AG04450 (cell line): ENCODE results near the gene ST7. TPM values are rescaled to one million over a fixed set of nuclear protein-coding genes. Genes with fewer than 3 reads are reported as not detected.

Experiments
- CTCF ChIA-PET: fragments of 300-600, 350-600 bp; formaldehyde crosslinking; extraction: SDS; loops from one replicate; lab custom pipeline; 2022; ENCODE audit warnings: antibody characterized with exemption, inconsistent platforms; lab: Charles Lee
- POLR2A ChIA-PET: fragments of 350-600 bp; formaldehyde crosslinking; extraction: SDS; loops from one replicate; lab custom pipeline; 2021; ENCODE audit warnings: antibody characterized with exemption, inconsistent platforms; lab: Yijun Ruan, JAX
- DNase-seq: peaks from one replicate; pipeline ENCODE4 v3.0.0-alpha.2; 2011; ENCODE audit warnings: low read depth, low spot score
- H3K27ac ChIP-seq: one replicate; pipeline ENCODE4 v1.5.1; 2012; ENCODE audit warnings: low read depth, low read length, control low read depth
- H3K27me3 ChIP-seq: one replicate; pipeline ENCODE4 v1.6.0; 2012; ENCODE audit warnings: low read length; ENCODE audit not compliant: control insufficient read depth, insufficient read depth
- H3K4me3 ChIP-seq: 2 replicates; pipeline ENCODE4 v1.5.1; 2011; ENCODE audit warnings: mild to moderate bottlenecking, low read depth, low read length, control low read depth
- H3K9me3 ChIP-seq: 2 replicates; pipeline ENCODE4 v1.5.1; 2012; ENCODE audit warnings: low read length; ENCODE audit not compliant: control insufficient read depth, insufficient read depth
- polyA plus RNA-seq: library from polyadenylated mRNA; depleted of rRNA; stranded (reverse); fragments of >200 nt; gene quantifications from 2 replicates; pipeline ENCODE4 v1.2.3, GENCODE V29; 2011
- TF ChIP-seq, protein P1 (sequence below): IDR thresholded peaks from 2 replicates; pipeline ENCODE4 v1.5.1; 2011; ENCODE audit warnings: low read depth, low read length, control low read depth, inconsistent platforms

ST7 gene
- polyA plus RNA-seq, 1 experiment = 34.5 TPM

DNA sequence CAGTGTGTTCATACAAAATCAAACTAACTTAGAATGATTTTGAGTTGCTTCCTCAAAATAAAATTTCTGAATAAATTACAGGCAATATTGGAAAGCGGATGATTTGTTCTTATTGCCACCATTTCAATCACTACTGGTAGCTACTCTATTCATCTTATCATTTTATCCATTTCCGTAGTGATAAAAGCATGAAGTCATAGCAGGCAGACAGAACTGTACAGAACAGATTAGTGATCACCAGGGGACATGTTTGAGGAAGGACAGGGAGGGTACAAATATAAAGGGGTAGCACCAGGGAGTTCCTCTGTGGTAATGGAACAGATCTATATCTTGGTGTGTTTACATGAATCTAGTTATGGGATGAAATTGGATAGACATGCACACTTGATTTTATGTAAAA lies 231.1 kb downstream of the ST7 start:
- POLR2A ChIA-PET = no interaction called here
- Histone ChIP-seq H3K9me3 (no peaks in the 10 kb centered on the region), H3K27me3 (no peaks in the 10 kb centered on the region), H3K4me3 (no peak overlapping the region), H3K27ac (no peak overlapping the region)
- no peak for DNase-seq
- TF ChIP-seq, protein P1, sequence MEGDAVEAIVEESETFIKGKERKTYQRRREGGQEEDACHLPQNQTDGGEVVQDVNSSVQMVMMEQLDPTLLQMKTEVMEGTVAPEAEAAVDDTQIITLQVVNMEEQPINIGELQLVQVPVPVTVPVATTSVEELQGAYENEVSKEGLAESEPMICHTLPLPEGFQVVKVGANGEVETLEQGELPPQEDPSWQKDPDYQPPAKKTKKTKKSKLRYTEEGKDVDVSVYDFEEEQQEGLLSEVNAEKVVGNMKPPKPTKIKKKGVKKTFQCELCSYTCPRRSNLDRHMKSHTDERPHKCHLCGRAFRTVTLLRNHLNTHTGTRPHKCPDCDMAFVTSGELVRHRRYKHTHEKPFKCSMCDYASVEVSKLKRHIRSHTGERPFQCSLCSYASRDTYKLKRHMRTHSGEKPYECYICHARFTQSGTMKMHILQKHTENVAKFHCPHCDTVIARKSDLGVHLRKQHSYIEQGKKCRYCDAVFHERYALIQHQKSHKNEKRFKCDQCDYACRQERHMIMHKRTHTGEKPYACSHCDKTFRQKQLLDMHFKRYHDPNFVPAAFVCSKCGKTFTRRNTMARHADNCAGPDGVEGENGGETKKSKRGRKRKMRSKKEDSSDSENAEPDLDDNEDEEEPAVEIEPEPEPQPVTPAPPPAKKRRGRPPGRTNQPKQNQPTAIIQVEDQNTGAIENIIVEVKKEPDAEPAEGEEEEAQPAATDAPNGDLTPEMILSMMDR = no peak
- CTCF ChIA-PET = interaction anchor here (1.0 kb wide), 1 partner anchor 29 kb away, joined by 3 read pairs; no protein-coding TSS in a partner anchor

DNA sequence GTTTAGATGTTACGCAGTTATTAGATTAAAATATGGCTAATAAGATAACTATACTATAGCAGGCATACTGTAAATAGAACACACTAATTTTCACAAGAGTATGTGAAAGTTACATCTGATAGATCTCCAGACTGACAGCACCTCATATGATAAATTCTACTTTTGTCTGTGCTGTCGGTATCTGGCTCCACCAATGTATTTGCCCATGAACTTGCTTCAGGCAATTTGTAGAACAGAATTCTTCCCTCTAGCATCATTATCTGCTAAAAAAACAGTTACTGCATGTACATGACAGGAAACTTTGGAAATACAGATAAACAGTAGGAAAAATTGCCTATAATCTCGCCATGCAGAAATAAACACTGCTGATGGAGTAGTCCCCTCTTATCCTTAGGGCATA lies 231.8 kb downstream of the ST7 start:
- ChIA-PET CTCF (interaction anchor here (1.0 kb wide), 1 partner anchor 29 kb away, joined by 3 read pairs; no protein-coding TSS in a partner anchor), POLR2A (no interaction called here)
- TF ChIP-seq, protein P1 = no peak
- no peak overlapping the region for H3K27ac ChIP-seq
- no peak overlapping the region for H3K4me3 ChIP-seq
- no peaks in the 10 kb centered on the region for H3K9me3 ChIP-seq
- no peaks in the 10 kb centered on the region for H3K27me3 ChIP-seq
- no peak for DNase-seq

DNA sequence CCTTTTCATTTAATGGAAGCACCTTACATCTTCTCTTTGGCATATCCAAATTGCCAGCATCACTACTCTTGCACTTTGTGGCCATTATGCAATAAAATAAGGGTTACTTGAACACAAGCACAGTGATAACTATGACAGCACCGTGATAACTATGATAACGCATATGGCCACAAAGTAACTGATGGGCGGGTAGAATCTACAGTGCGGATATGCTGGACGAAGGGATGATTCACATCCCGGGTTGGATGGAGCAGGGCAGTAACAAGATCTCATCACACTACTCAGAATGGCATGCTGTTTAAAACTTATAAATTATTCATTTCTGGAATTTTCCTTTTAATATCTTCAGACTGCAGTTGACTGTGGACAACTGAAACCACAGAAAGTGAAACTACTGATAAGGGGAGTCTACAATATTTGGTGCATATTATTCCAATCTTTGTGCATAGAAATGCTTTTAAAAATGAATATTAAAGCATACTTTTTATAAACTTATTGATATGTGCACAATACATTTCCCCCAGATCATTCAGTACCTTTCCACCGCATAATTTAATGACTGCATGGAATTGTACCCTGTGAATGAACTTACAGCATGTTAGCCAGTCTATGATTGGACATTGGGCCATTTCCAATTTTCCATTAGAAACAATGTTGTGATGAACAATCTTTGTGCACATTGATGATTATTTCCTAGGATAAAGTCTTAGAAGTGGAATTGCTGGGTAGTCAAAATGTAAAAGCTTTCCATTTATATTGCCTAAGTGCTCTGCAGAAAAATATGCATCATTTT lies 233.1 kb downstream of the ST7 start:
- ChIA-PET CTCF (interaction anchor here (0.7 to 1.4 kb wide), 2 partner anchors 26 to 677 kb away, joined by 4 to 7 read pairs; no protein-coding TSS in a partner anchor), POLR2A (no interaction called here)
- Histone ChIP-seq H3K9me3 (no peaks in the 10 kb centered on the region), H3K4me3 (no peak overlapping the region), H3K27ac (no peak overlapping the region), H3K27me3 (no peaks in the 10 kb centered on the region)
- no peak for DNase-seq
- TF ChIP-seq, protein P1 = no peak

DNA sequence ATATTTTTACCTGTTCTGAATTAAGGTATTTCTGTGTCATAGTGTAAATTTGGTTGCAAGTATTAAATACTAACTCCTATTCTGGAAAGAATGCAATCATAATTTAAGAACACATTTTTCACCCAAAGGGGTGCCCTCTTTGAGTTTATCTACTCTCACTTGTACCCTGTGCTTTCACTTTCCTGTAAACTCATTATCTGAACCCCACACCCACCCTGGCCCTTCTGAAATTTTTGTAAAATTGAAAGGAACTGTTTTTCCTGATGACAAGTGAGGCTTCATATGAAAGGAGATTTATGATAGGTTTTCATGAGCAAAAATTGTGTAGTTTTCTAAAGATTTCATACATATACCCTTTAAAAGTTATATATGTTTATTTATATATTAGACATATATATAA lies 235.1 kb downstream of the ST7 start:
- Histone ChIP-seq H3K27ac (no peak overlapping the region), H3K9me3 (no peaks in the 10 kb centered on the region), H3K27me3 (no peaks in the 10 kb centered on the region), H3K4me3 (no peak overlapping the region)
- ChIA-PET CTCF (interaction anchor here (1.0 kb wide), 1 partner anchor 61 kb away, joined by 3 read pairs; no protein-coding TSS in a partner anchor), POLR2A (no interaction called here)
- TF ChIP-seq, protein P1 = no peak
- DNase-seq = no peak

DNA sequence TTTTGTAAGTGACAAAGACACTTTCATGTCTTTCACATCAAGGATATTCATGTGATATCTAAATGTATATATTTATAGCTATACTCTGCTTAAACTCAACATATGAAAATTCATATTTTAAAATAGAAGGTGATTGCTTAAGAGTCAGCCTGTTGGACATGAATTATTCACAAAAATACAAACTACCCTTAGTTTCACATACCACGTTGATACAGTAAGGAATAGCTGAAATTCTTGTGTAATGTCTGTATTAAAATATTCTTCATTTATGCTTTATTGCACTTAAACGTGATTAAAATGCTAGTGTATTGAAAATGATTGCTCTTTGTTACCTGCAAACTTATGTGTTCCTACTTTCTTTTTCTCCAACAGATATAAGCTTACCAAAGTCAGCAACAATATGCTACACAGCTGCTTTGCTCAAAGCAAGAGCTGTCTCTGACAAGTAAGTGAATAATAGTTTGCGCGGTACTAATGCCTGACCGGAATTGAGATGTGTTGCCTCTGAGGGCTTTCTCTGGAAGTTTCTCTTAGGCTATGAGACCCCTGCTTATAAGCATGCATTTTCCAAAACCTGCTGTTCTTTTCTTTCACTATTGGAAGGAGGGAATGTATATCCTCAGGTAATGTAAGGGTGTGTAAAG lies 235.8 kb downstream of the ST7 start:
- no peak for DNase-seq
- Histone ChIP-seq H3K27me3 (no peaks in the 10 kb centered on the region), H3K4me3 (no peak overlapping the region), H3K27ac (no peak overlapping the region), H3K9me3 (no peaks in the 10 kb centered on the region)
- ChIA-PET CTCF (interaction anchor here (1.0 kb wide), 1 partner anchor 62 kb away, joined by 3 read pairs; no protein-coding TSS in a partner anchor), POLR2A (no interaction called here)
- TF ChIP-seq, protein P1 = no peak
